GM18868 (cell line): ENCODE data around the gene ICE2.
"Not testable (repeated sequence)": the region's sequence is repeated elsewhere in the genome, so short reads cannot be mapped to it uniquely, and the experiment has no call there.

Source experiments
- ATAC-seq: cut with Tn5 transposase; IDR thresholded peaks from one replicate; pipeline ENCODE4 v1.9.1; 2021; ENCODE audit warnings: mild to moderate bottlenecking, moderate library complexity; ENCODE audit not compliant: unreplicated experiment

ICE2 gene

GRCh38 chr15:60411774-60412425, 67.0 kb downstream of the ICE2 start:
- ATAC-seq = no peak

- not testable (repeated sequence) for ATAC-seq
Measured at GRCh38 chr15:60410350-60410749, 68.6 kb downstream of the ICE2 start.

GRCh38 chr15:60408463-60408981, 70.4 kb downstream of the ICE2 start:
- ATAC-seq = peak; percentile 73

GRCh38 chr15:60407415-60407805, 71.5 kb downstream of the ICE2 start:
- ATAC-seq = no peak

GRCh38 chr15:60406513-60407414, 72.2 kb downstream of the ICE2 start:
- no peak for ATAC-seq

- no peak for ATAC-seq
Measured at GRCh38 chr15:60405399-60405798, 73.5 kb downstream of the ICE2 start.

GRCh38 chr15:60404351-60404750, 74.6 kb downstream of the ICE2 start:
- not testable (repeated sequence) for ATAC-seq

GRCh38 chr15:60400944-60401343, 78.0 kb downstream of the ICE2 start:
- no peak for ATAC-seq

GRCh38 chr15:60399931-60400330, 79.0 kb downstream of the ICE2 start:
- no peak for ATAC-seq

- no peak for ATAC-seq
Measured at GRCh38 chr15:60399246-60399915, 79.6 kb downstream of the ICE2 start.

- peak; percentile 76 for ATAC-seq
Measured at GRCh38 chr15:60397772-60398445, 81.0 kb downstream of the ICE2 start, which contains the start of gene ANXA2. ANXA2 (minus strand) TSS chr15:60397986; CDS start chr15:60386075, 11,911 bp downstream.

- ATAC-seq = peak; percentile 67
Measured at GRCh38 chr15:60396958-60397771, 81.8 kb downstream of the ICE2 start.

GRCh38 chr15:60396560-60396957, 82.4 kb downstream of the ICE2 start:
- no peak for ATAC-seq

- no peak for ATAC-seq
Measured at GRCh38 chr15:60396100-60396499, 82.8 kb downstream of the ICE2 start.

- ATAC-seq = no peak
Measured at GRCh38 chr15:60395276-60396011, 83.5 kb downstream of the ICE2 start.

- ATAC-seq = no peak
Measured at GRCh38 chr15:60394689-60395097, 84.2 kb downstream of the ICE2 start.

GRCh38 chr15:60392986-60393790, 85.8 kb downstream of the ICE2 start:
- no peak for ATAC-seq

GRCh38 chr15:60392601-60392985, 86.3 kb downstream of the ICE2 start:
- ATAC-seq = no peak
